HG03139 (cell line): ENCODE results near the gene MYH6.

Source experiments
- ATAC-seq: cut with Tn5 transposase; IDR thresholded peaks from one replicate; pipeline ENCODE4 v1.9.1; 2021; ENCODE audit not compliant: unreplicated experiment

MYH6 gene

DNA sequence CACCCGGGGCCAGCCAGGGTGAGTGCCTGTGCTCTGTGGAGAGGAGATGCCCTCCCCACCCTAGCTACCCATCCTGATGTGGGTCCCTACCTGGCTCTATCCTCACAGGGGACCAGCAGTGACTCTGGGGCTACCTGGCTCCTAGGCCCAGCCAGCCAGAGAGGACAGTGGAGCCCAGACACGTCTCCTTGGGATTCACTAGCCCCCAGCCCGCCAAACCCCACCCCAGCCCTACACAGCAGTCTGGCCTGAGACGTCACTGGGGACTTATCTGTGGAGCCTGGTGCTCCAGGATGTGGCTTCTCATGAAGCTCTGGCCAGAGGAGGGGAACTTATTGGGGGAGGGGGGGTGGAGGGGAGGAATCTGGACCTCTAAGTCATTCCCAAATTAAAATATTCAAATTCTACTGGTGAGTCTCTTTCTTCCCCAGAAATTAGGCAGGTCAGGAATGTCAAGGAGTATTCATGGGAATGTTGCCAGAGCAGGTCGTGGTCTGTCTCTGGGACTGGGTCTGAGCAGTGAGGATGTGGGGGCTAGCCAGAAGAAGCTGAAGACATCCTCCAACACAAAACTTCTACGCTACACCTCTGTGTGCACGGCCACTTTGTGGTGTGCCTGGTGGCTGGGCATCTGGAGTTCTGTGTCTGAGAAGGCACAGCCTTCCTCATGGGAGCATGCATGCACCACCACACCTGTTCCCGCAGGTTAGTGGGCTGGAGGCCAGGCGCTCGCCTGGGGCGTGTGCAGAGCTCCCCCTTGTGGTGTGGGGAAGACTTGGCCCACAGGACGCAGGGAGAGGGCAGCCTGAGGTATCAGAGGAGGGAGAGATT, 28.5 kb downstream of the MYH6 start:
- no peak for ATAC-seq

DNA sequence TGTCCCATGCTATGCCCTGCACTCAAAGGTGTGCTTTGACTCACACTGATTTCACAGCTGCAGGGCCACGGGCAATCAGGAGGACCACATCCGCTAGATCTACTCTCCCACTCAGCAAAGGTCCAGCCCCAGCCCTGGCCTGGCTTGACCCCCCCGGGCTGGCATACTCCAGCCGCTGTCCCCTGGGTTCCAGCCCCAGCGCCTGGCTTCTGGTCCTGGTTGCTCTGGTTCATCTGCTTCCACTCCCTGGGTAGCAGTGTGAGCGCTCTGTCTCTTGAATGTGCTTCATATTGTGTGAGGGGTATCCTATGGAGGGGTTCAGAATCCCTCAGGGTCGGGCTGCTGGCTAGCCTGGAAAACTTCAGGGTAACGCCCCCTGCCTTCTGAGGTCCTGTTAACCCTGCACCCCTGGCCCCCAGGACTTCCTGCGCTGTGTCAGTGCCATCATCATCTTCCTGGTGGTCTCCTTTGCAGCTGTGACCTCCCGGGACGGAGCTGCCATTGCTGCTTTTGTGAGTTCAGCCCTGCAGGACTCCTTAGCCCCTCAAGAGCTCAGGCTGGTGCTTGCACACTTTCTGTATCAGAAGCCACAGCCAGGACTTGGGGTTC, 29.4 kb downstream of the MYH6 start:
- no peak for ATAC-seq

DNA sequence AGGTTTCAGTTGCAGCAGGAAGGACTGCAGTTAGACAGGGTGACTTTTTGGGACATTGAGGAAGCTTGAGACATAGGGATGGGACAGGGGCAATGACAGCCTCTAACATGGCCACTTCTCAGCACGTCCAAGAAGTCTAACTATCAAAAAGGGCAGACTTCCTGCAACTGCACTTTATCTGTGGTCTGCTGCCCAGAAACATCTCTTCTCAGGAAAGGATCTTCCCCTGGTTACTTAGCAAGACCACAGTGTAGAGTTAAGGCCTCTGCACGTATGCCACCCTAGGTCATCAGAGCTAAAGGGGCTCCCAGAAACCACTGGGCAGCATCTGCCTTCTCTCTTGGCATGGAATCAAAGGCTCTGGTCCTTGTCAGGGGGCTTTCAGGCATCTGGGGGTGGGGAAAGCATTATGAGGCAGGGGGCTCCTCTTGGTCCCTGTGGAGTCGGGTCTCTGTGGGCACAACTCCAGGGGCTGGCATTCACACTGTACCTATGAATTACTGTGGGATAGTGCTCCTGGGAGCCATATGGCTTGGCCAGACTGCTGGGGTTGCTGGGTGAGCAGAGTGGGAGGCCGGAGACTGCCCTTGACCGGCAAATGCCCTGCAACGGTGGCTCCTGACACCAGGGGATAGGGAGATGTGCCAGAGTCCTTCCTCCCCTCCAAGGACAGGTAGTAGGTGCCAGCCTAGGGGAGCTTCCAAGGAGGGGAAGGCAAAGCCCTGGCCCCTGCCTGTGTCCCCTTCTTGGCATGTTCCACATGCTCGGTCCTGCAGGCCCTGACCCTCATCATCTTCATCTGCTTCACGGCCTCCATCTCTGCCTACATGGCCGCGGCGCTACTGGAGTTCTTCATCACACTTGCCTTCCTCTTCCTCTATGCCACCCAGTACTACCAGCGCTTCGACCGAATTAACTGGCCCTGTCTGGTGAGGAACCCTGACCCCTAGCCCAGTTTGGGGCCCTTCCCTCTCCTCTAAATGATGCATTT, 30.2 kb downstream of the MYH6 start:
- no peak for ATAC-seq

DNA sequence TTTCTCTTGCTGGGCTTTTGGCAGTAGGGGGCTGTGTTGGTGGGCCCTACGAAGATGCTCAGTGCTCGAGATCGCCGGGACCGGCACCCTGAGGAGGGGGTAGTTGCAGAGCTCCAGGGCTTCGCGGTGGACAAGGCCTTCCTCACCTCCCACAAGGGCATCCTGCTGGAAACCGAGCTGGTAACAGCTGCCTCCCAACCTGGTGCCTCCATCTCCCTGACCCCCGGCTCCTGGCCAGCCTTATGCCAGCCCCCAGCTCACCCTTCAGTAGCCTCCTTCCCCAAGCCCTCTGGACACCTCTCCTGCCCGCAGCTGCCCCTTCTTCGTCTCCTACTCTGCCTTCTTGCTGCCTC, 30.9 kb downstream of the MYH6 start:
- no peak for ATAC-seq

DNA sequence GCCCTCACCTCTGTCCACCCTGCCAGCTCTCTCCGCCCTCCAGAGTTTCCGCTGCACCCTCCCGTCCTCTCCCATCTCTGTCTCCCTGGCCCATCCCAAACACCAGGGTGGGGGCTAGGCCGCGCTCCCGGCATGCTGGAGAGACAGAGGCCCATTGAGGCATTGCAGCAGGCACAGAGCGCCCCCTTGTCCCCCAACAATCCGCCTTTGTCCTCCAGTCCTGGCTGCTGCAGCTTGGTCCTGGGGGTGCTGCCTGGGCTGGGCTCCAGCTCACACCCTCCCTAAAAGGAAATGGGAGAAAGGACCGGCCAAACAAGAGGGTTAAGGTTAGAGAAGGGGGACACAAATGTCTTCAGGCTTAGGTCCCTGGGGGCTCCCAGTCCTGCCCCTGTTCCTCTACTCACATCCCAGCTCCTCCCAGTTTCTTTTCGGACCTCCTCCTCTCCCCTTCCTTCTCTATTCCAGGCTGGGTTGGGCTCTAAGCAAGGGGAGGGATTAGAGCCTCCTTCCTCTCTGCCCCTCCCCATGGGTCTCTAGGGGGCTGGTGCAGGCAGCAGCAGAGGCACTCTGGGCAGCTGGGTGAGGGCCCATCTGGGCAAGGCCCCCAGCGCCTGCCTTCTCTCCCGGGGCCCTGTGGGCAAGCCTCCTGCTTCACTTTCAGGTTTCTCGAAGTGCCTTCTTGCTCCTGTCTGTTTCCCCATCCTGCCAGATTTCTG, 31.4 kb downstream of the MYH6 start, which contains the start of gene CMTM5:
Gene CMTM5, plus strand, starts transcription at position 565 of the 716 bp plus-strand sequence. CDS start 206 bp downstream, outside the sequence.
- no peak for ATAC-seq

DNA sequence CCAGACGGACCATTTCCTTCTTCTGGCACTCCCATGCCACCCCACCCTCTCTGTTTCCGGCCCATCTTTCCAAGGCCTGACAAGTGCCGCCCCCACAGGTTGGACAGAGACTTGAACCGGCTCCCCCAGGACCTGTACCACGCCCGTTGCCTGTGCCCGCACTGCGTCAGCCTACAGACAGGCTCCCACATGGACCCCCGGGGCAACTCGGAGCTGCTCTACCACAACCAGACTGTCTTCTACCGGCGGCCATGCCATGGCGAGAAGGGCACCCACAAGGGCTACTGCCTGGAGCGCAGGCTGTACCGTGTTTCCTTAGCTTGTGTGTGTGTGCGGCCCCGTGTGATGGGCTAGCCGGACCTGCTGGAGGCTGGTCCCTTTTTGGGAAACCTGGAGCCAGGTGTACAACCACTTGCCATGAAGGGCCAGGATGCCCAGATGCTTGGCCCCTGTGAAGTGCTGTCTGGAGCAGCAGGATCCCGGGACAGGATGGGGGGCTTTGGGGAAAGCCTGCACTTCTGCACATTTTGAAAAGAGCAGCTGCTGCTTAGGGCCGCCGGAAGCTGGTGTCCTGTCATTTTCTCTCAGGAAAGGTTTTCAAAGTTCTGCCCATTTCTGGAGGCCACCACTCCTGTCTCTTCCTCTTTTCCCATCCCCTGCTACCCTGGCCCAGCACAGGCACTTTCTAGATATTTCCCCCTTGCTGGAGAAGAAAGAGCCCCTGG, 32.4 kb downstream of the MYH6 start:
- ATAC-seq: no peak

DNA sequence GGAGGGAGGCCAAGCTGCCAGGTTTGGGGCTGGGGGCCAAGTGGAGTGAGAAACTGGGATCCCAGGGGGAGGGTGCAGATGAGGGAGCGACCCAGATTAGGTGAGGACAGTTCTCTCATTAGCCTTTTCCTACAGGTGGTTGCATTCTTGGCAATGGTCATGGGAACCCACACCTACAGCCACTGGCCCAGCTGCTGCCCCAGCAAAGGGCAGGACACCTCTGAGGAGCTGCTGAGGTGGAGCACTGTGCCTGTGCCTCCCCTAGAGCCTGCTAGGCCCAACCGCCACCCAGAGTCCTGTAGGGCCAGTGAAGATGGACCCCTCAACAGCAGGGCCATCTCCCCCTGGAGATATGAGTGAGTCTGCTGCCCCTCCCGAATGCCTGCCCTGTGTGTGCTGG, 35.0 kb downstream of the MYH6 start:
- ATAC-seq: no peak

DNA sequence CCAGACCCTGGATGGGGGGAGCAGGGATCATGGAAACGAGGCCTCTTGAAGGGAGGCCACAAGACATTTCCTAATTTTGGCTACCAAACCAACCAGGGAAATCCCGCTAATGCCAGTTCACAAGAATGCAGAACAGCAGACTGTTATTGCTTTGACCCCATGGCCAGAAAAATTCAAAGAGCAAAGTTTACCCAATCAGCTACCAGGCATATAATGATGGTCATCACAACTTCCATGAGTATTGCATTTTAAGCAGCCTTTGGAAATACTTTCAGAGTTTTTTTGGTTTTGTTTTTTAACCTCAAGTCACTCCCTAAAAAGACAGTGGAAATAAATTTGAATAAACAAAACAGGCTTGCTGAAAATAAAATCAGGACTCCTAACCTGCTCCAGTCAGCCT, 35.6 kb downstream of the MYH6 start, which contains the start of gene IL25:
Gene IL25, plus strand, starts transcription at position 301 of the 400 bp plus-strand sequence.
- ATAC-seq: no peak

DNA sequence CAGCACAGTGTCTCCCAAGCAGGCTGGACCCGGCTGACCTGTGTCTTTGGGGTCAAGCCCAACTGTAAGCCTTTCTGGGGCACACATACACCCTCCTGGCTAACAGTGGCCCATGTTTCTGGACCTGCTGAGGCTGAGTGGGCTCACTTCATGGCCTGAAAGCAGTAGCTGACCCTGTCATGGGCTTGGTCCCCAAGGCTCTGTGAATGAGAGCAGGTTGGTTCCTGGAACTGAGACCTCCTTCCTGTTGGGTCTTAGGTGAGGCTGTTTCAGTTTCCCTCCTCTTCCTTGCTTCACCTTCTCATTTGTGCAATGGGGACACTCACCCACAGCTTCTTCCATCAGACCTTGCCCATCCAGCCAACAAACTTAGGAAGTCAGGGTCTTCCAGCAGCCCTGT, 36.2 kb downstream of the MYH6 start:
- ATAC-seq: no peak

DNA sequence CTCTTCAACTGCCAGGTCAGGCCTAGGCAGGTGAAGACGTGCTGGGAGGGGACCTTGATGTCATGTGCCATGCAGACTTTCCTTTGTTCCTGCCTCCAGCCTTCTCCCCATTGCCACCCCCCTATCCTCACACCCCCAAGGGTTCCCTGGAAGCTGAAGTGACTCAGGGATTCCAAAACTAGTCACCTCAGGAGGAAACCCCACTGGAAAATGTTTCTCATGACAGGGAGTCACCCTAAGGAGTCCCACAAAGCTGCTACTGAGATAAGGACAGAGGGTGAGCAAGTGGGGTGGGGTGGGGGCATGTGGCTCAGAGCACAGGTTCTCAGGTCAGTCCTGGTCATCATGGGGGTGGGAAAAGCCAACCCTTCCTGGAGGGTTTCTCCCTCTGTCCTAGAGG, 37.9 kb downstream of the MYH6 start:
- no peak for ATAC-seq

DNA sequence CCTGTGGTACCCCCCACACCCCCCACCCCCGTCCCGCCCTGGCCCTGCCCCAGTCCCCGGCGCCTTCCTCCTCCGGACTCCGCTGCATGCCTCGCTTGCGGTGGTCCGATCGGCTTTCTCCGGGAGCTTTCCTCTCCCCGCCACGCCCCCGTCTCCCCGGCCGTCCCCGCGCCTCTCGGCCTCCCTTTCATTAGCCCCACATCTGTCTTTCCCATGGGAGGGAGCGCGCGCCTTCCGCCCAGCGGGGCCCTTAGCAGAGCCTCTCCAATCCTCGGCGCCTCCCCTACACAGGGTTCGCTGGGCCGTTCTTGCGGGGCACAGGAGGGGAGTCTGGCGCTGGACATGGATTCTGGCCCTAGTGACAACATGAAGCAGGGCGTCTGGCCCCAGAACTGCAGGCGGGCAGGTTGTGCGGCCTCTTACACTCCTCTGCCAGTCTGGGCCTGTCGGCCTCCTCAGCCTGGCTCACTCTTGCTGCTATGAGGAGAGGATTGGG, 41.6 kb downstream of the MYH6 start:
- ATAC-seq: no peak

DNA sequence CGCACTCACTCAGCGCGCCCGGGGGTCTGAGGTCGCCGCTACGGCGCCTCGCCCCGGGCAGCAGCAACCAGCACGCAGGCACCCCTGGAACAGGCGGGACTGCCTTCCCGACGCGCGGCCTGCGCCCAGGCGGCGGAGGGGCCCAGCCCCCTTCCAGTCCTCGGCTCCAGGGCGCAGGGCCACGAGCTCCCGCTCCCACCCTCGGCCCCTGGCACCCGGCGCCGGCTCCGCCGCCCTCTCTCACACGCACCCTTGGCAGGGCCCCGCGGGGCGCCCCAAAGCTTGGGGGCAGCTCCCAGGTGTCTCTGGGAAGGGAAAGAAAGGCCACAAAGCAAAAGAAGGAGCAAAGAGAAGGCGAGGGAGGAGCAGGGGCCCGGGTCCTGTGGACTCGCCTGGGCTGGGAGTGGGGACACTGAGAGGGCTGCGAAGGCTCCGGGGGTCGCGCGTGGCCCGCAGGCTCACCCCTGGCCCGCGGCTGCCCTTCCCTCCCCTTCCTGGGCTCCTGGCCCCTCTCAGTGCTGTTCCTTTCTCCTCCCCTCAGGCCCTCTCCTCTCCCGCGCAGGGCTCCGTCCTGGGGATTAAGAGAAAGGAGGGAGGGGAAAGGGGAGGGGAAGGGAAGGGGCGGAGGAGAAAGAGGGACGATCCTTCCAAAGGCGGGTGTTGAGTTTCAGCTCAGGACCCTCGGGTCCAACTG, 42.2 kb downstream of the MYH6 start:
- no peak for ATAC-seq

DNA sequence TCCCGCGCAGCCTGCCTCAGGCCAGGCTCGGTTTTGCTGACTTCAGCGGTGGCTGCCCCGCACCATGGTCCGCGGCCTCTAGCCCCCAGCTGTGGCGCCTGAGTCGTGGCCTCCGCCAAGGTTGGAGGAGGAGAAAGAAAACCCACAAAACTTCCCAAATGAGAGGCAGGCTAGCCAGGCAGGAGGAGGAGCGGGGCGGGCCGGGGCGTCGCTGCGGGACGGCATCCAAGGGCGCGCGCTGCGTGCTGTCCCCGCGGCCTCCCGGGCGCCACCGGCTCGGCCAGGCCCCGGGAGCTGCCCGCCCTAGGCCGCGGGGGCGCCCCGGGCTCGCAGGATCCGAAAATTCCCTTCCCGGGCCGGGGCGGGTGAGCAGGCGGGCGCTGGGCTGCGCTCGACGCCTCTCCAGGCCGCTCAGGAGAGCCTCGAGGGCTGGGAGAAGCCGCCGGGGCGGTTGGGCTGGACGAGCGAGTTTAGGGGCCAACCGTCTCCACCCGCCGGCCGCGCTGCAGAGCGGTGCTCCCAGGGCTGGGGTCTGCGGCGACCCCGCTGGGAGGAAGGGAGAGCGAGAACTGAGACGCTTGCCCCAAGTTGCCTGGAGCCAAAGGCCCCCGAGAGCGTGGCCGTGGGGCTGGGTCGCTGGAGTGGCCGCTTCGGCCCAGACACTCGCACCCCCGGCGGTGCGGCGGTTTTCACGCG, 42.9 kb downstream of the MYH6 start, which contains the start of gene EFS:
Gene EFS, minus strand, starts transcription at position 137 of the 696 bp plus-strand sequence. CDS start 147 bp downstream, outside the sequence.
- ATAC-seq: no peak

DNA sequence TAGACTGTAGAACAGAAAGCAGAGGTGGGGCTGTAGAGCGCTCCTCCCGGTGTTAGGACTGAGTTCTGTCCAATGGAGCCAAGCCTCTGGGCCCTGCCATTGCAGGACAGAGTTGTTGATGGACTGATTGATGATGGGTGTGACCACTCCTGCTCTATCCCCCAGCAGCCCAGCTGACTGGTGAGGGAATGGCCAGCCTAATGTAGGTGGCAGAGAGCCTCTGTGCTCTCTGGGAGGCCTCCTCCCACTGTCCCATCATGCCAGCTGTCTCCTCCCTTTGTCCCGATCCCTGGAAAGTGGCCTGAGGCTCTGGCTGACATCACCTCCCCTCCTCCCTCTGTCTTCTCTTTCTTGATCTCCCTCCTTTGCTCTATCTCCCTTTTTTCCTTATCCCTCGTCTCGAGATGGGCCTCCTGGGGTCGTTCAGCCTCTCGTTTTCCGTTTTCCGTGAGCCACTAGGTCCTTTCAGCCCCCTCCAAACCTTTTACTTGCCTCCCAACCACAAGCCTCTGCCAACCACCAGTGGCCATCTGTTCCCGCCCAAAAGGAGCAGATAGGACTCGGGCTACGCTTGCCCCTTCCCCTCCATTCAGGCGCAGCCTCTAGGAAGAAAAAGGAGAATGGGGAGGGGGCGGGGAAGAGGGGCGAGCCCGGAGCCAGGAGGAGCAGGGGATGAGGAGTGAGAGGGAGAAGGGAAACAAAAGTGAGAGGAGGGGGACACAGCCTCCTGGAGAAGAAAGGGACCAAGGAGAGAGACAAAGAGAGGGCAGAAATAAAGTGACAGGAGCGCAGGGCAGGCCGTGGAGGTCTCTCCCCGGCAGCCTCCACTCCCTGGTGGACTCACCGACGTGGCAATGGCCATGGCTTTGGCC, 43.7 kb downstream of the MYH6 start:
- no peak for ATAC-seq

DNA sequence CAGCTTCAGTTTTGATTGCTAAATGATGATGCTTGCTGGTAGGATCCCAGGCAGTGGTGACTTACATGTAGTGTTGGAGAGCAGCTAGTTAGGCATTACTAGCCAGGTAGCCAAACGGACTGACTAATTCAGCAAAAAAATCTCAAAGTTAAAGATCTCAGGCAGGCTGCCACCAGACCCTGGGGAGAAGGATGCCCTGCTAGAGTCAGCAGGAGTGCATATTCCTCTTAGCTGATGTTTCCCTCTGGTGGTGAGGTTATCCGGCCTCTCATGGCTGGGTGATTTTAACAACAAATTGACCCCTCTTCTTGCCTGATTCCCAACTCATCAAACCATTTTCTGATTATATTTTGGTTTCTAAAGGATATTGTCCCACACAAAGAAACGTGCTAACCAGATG, 45.9 kb downstream of the MYH6 start:
- no peak for ATAC-seq

DNA sequence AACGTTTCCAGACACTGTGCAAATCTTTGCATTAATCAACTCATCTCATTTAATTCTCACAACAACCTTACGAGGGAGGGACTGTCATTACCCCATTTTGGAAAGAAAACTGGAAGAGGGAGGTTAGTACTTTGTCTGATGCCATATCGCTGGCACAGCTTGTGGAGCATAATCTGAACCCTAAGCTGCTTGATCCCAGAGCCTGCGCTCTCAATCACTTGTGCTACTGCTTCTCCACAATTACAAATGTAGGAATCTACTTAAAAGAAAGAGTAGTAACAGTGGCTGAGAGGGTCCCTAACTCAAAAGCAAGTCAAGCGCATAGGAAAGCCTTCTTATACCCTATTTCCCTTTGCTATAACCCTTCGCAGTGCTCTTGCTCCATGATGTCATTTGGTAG, 46.3 kb downstream of the MYH6 start:
- no peak for ATAC-seq

DNA sequence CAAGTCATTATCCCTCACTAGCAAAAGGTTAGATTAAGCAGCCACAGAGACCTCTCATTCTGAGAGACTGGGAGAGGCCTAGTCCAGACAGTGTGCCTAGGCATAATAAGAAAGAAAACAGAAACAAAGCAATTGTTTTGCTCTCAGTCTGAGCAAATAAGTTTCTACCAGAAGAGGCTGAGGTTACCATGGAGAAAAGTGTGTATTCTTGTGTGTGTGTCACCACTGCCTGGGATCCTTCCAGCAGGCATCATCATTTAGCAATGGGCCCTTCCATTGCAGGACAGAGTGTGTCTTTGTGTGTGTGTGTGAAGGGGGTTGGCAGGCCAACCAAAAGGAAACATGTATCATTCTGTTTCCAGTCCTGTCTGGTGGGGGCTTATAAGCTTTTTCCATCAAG, 46.8 kb downstream of the MYH6 start:
- ATAC-seq: no peak

DNA sequence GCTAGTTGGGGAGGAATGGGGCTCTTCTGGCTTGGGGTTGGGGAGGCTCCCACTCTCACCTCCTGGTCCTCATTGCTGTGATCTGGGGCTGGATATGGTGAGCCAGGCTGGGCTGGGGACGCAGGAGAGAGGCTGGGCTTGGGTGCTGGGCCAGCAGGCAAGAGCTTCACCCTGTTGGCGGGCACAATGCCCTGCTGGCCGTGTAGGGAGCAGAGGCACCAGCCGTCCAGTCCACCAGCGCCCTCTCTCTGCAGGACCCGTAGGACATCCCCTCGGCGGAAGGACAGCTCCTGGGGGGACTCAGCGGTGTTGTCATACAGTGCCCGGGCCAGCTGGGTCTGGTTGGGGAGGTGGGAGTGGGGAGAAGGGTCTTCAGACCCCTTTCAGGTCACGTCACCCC, 47.6 kb downstream of the MYH6 start:
- no peak for ATAC-seq
